Nasal cavity respiratory epithelium epithelial cell of viscerocranial mucosa (primary cell): Measurements from ENCODE around the gene ITIH5. TPM values are rescaled to one million over a fixed set of nuclear protein-coding genes. Genes with fewer than 3 reads are reported as not detected.

Experiments
- total RNA-seq: library from RNA; depleted of rRNA; stranded (reverse); fragments of >200 nt; gene quantifications from 2 replicates; pipeline ENCODE4 v1.2.3, GENCODE V29; 2014

The ITIH5 gene
- 0.07 TPM in 1 of 2 replicates, not detected in the other for total RNA-seq

DNA sequence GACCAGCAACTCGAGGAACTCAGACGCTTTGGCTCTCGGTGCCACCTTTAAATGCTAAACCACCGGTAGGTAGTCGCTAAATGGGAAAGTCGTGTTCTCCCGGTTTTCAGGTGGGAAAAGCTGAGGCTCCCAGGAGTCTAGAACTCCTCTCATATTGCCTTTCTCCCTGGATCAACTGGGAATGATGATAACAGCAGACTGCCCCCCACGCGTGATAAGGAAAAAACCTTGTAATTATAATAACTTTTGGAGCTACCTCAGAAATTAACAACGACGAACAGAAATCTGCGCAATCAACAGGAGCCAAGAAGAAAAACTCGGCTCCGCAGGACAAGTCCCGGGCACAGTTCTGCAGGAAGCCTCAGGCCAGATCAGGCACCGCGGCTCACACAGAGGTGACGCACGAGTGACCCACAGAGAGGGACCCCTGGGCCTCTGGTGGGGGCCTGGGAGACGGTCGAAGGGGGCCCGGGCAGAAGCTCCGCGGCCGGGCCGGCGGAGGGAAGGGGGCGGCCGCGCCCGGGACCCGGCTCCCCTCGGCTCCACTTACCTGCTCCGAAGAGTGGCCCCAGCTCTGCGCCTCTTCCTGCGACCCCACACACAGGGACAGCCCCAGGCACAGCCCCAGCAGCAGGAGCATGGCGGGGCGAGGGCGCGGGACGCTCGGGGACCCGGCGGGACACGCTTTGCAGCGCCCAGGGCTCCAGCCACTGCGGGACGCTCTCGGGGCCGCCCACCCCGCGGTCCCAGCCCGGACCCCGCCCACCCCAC lies at the start of gene ITIH5:
ITIH5 (minus strand) TSS at position 714 of the 771 bp plus-strand sequence; CDS start at position 640, 74 bp downstream.

GRCh38 chr10:7703140-7703539 lies 36.4 kb upstream of the ITIH5 start, which contains the start of gene ITIH2:
Gene ITIH2, plus strand, starts transcription at chr10:7703316. Its CDS starts 119 bp downstream, at chr10:7703435.

Other genes starting within 250 kb of the ITIH5 start
- not detected in 2 replicates for gene ITIH2, start 36.4 kb upstream of the ITIH5 start, total RNA-seq
- gene KIN, start 121.0 kb upstream of the ITIH5 start, total RNA-seq, result 5.5 and 5.9 TPM in 2 replicates
- gene ATP5F1C, start 121.2 kb upstream of the ITIH5 start, total RNA-seq, result 165 and 170 TPM in 2 replicates
- 2.4 and 3.1 TPM in 2 replicates for gene TAF3, start 151.5 kb upstream of the ITIH5 start, total RNA-seq